ENCODE data around the gene NTN1.

- TF ChIP-seq, protein P1, sequence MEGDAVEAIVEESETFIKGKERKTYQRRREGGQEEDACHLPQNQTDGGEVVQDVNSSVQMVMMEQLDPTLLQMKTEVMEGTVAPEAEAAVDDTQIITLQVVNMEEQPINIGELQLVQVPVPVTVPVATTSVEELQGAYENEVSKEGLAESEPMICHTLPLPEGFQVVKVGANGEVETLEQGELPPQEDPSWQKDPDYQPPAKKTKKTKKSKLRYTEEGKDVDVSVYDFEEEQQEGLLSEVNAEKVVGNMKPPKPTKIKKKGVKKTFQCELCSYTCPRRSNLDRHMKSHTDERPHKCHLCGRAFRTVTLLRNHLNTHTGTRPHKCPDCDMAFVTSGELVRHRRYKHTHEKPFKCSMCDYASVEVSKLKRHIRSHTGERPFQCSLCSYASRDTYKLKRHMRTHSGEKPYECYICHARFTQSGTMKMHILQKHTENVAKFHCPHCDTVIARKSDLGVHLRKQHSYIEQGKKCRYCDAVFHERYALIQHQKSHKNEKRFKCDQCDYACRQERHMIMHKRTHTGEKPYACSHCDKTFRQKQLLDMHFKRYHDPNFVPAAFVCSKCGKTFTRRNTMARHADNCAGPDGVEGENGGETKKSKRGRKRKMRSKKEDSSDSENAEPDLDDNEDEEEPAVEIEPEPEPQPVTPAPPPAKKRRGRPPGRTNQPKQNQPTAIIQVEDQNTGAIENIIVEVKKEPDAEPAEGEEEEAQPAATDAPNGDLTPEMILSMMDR (IDR thresholded peaks at IDR 0.05): no peak
- TF ChIP-seq POLR2A (IDR thresholded peaks at IDR 0.05): no peak
Observed at GRCh38 chr17:9185142-9185541, 163.8 kb downstream of the NTN1 start.

Data from testis (tissue), 2 donors.